ENCODE data around the gene ASIC3.
"Not testable (repeated sequence)": the region's sequence is repeated elsewhere in the genome, so short reads cannot be mapped to it uniquely, and the experiment has no call there.

Gene ASIC3

DNA sequence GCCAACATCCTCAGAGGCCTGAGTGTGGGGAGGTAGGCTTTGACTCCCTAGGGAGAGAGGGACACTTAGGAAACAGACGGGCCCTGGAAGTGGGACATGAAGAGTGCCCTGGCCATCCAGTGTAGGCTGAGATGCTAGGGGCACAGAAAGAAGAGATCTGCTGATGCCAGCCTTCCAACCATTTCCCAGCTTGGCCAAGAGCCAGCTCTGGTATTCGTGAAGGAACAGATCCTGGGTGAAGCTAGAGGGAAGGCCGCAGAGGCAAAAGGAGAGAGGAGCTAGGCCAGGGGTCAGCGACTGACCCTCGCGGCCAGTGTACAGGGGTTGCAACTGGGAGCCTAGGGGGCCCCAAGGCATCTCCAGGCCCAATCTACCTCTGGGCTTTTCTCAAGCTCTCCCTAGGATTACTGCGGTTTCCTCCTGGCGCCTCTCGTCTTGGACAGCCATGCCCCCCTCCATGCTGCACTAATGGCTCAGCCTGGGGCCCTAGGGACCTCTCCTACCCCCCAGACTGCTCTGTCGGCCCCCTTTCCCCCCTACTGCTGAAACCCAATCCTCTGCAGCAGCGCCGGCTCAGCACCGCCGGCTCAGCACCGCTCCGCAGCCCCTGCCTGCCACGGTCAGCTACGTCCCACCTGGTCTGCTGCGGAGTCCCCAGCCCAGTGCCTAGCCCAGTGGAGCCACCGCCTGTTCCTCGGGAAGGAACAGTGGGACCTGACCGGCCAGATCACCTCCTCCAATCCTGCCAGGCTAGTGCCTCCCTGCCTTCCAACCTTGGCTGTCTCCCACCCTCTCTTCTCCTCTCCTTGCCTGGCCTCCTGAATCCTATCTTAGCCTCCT lies at the start of gene ASIC3:
Gene ASIC3, plus strand, starts transcription at position 556 of the 840 bp plus-strand sequence. CDS start 355 bp downstream, outside the sequence.
- no peak for FAIRE-seq

DNA sequence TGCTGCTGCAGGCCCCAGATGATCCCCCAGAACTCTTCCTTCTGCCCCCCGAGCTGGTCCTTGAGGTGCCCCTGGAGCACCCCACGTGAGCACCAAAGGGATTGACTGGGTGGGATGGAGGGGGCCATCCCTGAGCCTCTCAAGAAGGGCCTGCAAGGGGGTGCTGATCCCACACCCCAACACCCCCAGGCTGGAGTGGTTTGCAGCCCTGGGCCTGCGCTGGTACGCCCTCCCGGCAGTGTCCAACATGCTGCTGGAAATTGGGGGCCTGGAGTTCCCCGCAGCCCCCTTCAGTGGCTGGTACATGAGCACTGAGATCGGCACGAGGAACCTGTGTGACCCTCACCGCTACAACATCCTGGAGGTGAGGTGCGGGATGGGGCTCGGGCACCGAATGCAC lies 49.3 kb upstream of the ASIC3 start:
- FAIRE-seq, result no peak

DNA sequence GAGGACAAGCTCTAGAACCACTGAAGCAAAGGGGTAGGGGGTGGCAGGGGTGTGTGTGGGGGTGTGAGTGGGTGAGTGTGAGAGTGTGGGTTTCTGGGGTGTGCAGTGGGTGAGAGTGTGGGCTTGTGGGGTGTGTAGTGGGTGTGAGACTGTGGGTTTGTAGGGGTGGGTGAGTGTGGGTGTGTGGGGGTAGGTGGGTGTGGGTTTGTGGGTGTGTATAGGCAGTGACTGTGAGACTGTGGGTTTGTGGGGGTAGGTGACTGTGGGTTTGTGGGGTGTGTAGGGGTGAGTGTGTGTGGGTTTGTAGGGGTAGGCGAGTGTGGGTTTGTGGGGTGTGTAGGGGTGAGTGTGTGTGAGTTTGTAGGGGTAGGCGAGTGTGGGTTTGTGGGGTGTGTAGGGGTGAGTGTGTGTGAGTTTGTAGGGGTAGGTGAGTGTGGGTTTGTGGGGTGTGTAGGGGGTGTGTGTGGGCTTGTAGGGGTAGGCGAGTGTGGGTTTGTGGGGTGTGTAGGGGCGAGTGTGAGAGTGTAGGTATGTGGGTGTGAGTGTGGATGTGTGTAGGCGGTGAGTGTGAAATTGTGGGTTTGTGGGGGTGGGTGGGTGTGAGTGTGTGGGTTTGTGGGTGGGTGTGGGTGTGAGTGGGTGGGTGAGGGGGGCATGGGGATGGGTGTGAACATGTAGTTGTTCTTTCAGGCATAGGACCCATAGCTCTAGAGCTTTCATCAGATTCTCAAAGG lies 48.7 kb upstream of the ASIC3 start:
- no peak for FAIRE-seq

DNA sequence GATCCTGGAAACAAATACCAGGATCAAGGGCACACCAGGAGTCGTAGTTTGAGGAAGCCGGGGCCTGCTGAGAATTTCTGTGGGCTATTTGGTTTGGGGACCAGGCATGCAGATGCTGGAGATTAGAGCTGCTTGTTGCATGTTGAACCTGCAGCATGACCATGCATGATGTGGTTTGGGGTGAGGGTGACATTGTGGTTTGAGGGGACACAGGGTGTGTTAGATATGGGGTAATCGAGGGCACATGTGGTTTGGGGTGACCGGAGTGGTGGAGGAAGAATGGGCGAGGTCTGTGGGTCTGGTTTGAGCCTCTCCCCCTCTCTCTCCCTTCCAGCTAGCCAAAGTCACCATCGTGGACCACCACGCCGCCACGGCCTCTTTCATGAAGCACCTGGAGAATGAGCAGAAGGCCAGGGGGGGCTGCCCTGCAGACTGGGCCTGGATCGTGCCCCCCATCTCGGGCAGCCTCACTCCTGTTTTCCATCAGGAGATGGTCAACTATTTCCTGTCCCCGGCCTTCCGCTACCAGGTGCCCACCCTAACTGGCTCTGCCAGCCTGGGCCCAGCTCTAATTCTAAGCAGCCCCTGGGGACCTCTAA lies 47.3 kb upstream of the ASIC3 start:
- FAIRE-seq, result no peak

DNA sequence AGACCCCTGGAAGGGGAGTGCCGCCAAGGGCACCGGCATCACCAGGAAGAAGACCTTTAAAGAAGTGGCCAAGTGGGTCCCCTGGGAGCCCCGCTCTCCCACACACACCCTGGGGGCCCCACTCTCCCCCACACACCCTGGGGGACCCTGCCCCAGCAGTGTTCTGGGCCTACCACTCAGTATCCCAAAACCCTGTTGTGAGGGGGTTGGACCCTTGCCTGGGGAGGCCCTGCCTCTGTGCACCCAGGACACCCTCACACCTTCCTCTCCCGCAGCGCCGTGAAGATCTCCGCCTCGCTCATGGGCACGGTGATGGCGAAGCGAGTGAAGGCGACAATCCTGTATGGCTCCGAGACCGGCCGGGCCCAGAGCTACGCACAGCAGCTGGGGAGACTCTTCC lies 46.8 kb upstream of the ASIC3 start:
- FAIRE-seq, result no peak

DNA sequence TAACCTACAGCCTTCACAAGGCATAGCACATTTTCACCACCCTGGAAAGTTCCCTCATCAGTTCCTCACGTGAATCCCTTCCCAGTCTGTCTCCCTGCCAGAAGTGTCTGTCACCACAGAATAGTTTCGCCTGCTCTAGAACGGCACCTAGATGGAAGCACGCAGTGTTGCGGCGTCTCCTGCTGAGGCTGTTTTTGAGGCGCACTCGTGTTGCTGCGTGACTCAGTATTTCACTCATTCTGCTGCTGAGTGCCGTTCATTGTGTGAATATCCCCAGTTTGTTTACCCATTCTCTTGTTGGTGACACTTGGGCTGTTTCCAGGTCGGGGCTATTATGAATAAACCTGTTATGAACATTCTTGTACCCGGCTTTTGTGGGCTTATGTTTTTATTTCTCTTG lies 44.8 kb upstream of the ASIC3 start:
- no peak for FAIRE-seq

DNA sequence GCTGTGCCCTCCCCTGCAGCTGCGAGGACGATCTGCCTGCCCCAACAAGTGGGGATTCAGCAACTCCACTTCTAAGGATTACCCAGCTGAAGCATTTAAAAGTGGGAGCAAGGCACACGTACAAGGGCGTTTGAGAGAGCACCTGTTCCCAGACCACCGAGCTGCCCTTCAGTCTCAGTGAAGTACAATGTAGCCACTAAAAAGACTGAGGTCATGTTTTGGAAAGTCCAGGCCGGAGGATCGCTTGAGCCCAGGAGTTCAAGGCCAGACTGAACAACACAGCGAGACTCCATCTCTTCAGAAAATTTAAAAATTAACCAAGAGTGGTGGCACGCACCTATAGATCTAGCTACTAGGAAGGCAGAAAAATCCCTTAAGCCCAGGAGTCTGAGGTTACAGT lies 42.8 kb upstream of the ASIC3 start:
- no peak for FAIRE-seq

DNA sequence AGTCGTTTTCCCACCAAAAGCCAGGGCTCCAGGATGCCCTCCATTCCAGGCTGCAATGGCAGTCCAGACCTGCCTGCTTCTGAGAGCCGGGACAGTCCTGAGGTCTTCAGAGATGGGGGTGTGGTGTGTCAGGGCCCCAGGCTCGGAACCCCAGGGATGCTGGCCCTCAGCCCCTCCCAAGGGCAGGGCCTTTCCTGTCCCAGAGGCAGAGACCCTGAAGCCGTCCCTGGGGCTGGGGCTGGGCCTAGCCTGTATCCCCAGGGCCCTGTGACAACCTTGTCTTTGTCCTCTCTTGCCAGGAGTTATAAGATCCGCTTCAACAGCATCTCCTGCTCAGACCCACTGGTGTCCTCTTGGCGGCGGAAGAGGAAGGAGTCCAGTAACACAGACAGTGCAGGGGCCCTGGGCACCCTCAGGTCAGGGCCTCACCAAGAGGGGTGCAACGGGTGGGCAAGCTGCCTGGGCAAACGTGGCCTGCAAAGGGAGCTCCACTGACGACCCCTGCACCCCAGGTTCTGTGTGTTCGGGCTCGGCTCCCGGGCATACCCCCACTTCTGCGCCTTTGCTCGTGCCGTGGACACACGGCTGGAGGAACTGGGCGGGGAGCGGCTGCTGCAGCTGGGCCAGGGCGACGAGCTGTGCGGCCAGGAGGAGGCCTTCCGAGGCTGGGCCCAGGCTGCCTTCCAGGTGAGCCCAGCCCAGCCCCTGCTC lies 41.6 kb upstream of the ASIC3 start:
- FAIRE-seq, result no peak

DNA sequence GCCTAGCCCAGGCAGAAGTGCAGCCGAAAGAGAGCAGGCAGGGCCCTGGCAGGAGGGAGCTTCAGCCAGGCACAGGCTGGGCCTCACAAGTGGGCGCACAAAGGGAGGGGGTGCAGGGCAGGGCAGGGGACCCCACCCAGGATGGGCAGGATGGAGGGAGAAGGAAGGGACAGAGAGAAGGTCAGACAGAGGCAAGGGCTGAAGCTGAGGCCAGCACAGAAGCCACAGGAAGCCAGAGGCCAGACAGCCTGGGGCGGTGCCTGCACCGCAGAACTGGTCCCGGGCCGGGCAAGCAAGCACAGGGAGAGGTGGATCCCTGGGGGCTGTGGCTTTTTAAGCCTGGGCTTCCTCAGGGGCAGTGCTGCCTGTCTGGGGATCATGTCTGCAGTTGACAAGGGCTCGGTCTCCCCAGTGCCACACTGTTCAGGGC lies 40.8 kb upstream of the ASIC3 start:
- no peak for FAIRE-seq

DNA sequence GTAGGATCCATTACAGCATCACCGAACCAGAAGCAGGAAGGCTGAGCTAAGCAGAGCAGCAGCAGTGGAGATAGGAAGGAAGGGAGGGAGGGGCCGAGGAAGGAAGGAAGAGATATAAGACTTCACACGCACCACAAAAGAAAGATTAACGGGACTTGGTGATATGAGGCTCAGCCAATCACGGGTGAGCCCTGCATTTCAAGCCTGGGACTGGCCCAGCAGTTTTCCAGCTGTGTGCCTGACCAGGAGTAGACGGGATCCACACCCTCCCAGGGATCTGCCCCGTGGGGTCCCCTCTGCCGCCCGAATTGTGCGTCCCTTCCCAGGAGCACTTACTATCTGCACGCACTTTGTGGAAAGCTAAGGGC lies 40.2 kb upstream of the ASIC3 start:
- no peak for FAIRE-seq

DNA sequence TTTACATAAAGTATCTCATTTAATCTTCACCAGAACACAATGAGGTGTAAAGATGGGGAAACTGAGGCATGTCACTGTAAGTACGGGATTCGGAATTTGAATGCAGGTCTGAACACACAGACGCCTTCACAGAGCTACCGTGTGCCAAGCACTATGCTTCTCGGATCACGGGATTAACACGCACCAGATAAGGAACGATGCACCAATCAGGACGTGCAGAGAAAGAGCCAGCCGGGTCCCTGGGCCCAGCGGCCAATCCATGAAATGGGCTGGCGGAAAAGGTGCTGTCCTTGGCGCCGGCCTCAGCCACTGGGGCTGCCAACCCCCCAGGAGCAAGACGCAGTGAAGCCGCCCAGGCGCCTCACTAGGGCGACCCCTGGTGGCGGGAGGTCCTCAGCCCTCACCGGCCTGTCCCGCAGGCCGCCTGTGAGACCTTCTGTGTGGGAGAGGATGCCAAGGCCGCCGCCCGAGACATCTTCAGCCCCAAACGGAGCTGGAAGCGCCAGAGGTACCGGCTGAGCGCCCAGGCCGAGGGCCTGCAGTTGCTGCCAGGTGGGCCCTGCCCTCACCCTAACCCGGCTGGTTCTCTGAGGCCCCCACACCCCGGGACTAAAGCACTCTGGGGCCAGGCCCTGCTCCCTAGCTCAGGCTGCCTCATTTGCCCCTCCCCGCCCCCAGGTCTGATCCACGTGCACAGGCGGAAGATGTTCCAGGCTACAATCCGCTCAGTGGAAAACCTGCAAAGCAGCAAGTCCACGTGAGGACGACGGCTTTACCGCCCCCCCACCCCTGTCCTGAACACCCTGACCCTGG lies 39.6 kb upstream of the ASIC3 start:
- no peak for FAIRE-seq

DNA sequence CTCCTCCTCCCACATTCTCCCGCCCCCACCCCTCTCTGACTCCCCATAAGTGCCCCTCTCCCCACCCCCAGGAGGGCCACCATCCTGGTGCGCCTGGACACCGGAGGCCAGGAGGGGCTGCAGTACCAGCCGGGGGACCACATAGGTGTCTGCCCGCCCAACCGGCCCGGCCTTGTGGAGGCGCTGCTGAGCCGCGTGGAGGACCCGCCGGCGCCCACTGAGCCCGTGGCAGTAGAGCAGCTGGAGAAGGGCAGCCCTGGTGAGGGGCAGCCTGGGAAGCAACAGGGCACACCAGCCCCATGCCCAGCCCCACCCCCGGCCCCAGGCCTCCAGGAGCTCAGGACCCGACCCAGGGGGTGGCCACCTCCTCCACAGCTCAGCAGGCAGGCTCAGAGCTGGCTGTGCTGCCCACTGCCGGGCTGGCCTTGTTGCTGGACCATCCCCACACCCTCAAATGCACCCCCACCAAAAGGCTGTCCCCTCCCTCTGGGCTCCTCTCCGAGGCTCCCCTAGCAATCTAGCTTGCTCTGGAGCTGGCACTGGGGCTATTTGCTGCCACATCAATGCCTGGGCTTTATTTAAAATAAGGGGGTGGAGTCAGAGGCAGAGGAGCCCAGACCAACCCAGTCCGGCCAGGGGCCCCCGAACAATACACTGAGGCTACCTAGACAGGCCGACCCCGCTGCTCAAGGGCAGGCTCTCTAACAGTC lies 38.8 kb upstream of the ASIC3 start:
- no peak for FAIRE-seq

DNA sequence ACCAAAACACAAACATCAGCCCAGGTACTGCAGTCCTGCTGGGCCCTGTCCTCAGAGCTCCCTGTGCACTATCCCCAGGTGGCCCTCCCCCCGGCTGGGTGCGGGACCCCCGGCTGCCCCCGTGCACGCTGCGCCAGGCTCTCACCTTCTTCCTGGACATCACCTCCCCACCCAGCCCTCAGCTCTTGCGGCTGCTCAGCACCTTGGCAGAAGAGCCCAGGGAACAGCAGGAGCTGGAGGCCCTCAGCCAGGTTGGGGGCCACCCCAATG lies 38.4 kb upstream of the ASIC3 start:
- FAIRE-seq, result no peak

DNA sequence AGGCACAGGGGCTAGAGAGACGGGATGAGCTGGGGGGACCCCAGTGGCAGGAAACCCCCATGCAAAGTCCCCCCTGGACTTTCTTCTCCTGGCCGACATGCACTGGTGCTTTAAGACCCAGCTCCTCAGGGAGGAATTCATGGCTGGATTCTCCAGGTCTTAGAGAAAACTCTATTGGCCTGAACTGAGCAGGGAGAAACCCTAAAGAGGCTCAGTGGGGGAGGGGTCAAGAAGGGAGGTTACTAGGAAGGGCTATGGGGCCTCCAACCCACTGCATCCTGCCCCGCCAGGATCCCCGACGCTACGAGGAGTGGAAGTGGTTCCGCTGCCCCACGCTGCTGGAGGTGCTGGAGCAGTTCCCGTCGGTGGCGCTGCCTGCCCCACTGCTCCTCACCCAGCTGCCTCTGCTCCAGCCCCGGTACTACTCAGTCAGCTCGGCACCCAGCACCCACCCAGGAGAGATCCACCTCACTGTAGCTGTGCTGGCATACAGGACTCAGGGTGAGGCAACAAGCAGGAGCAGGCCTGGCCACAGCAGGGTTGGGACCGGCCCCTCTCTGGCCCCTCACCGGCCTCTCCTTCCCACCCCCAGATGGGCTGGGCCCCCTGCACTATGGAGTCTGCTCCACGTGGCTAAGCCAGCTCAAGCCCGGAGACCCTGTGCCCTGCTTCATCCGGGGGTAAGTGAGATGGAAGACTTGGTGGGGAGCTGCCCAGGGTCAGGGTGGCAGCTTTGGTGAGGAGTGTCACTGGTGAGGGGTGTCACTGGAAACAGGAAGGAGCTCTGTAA lies 37.8 kb upstream of the ASIC3 start:
- no peak for FAIRE-seq

DNA sequence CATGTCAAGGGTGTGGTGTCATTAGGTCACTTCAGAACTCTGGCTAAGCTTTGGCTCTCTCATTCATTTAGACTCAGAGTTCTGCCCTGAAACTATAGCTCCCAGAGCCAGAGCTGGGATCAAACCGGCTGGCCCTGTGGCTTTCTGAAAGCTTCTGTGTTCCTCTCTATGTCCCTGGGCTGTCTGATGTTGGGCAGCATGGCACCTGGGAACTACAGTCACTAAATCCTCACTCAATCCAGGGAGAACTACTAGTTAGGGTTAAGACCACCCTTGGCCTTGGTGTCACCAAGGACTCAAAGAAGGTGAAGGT lies 37.3 kb upstream of the ASIC3 start:
- no peak for FAIRE-seq

DNA sequence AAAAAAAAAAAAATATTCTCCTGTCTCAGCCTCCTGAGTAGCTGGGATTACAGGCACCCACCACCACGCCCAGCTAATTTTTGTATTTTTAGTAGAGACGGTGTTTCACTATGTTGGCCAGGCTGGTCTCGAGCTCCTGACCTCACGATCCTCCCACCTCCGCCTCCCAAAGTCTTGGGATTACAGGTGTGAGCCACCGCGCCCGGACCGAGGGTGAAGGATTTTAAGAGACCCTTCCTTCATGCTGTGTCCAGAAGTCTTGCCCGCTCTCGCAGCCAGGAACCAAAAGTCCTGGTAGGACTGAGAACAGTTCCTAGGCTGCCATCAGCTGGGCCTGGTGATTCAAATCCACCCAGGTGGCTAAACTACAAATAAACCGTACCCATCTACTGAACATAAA lies 36.7 kb upstream of the ASIC3 start:
- not testable (repeated sequence) for FAIRE-seq

DNA sequence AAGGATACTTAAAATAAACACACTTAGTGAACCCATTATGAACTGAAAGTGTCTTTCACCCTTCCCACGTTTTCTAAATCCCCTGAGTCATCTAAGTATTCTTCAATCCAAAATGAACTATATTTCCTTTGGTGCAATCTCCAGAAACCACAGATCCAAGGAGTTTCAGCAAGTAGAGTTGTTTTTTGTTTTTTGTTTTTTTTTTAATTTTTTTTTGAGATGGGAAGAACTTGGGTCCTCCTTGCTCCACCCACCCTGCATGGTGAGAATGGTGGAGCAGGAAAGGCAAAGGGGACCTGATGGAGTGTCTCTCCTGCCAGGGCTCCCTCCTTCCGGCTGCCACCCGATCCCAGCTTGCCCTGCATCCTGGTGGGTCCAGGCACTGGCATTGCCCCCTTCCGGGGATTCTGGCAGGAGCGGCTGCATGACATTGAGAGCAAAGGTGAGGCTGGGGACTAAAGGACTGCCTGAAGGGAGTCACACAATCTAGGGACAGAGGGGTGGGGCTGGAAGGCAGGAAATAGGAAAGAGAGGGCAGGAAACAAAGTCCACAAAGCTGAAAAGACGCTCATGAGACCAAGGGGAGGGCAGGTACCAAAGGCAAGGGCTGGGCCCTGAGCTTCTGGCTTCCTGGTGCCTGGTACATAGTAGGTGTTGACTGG lies 36.2 kb upstream of the ASIC3 start:
- FAIRE-seq, result no peak

DNA sequence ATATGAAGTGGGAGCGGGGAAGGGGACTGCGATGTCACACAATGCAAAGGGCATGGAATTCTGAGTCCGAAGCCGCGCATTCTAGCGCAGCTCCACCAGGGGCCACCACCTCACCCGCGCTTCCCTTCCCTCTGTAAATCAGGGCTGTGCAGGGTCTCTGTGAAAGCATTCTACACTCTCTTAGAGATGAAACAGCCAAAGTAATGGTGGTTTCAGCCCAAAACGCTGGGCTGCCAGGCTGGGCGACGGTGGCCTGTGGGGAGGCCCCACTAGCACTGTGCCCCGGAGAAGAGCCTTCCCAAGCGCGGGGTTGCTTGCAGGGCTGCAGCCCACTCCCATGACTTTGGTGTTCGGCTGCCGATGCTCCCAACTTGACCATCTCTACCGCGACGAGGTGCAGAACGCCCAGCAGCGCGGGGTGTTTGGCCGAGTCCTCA lies 35.4 kb upstream of the ASIC3 start:
- FAIRE-seq, result no peak

DNA sequence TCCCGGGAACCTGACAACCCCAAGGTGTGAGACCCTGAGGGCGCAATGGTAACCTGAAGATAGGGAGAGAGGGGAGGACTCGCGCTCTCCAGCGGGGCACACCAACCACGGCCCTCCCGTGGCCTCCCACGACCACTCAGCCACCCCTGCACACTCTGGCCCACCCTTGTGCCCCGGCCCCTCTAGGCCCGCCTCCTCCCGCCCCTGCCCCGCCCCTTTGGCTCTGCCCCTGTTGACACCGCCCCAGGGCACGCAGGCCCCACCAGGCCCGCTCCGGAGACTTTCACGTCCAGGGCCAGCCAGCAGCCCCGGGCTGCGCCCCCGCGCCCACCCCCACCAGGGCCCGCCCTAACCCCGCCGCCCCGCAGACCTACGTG lies 35.0 kb upstream of the ASIC3 start:
- FAIRE-seq, result no peak

DNA sequence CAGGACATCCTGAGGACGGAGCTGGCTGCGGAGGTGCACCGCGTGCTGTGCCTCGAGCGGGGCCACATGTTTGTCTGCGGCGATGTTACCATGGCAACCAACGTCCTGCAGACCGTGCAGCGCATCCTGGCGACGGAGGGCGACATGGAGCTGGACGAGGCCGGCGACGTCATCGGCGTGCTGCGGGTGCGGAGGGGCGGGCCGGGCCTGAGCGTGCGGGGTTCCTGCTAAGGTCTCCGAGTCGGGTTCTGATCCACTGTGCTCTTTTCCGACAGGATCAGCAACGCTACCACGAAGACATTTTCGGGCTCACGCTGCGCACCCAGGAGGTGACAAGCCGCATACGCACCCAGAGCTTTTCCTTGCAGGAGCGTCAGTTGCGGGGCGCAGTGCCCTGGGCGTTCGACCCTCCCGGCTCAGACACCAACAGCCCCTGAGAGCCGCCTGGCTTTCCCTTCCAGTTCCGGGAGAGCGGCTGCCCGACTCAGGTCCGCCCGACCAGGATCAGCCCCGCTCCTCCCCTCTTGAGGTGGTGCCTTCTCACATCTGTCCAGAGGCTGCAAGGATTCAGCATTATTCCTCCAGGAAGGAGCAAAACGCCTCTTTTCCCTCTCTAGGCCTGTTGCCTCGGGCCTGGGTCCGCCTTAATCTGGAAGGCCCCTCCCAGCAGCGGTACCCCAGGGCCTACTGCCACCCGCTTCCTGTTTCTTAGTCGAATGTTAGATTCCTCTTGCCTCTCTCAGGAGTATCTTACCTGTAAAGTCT lies 34.4 kb upstream of the ASIC3 start:
- FAIRE-seq, result no peak
